Right renal cortex interstitium (tissue), 3 donors: ENCODE measurements around the gene EPHB3. TPM values are rescaled to one million over a fixed set of nuclear protein-coding genes. Genes with fewer than 3 reads are reported as not detected.

Experiments
- DNase-seq, 3 donors: peaks; one replicate each; pipeline ENCODE4 v3.0.0-alpha.2; 2013; ENCODE audit warnings: low read depth in 3 of 3, low spot score in 2 of 3
- polyA plus RNA-seq, 3 donors: library from polyadenylated mRNA; unstranded; fragments of 120-200 nt; gene quantifications; one replicate each; pipeline ENCODE4 v1.2.1, GENCODE V29; 2013; ENCODE audit not compliant: insufficient read length in 3 of 3

Gene EPHB3
- polyA plus RNA-seq, 3 donors, result 25.8 to 29.2 (median 26.2) TPM

GRCh38 chr3:184577546-184577945, 16.0 kb downstream of the EPHB3 start:
- no peak for DNase-seq

- DNase-seq, result no peak
Observed at GRCh38 chr3:184578218-184578617, 16.6 kb downstream of the EPHB3 start.

GRCh38 chr3:184578822-184579221, 17.2 kb downstream of the EPHB3 start:
- no peak for DNase-seq

DNA sequence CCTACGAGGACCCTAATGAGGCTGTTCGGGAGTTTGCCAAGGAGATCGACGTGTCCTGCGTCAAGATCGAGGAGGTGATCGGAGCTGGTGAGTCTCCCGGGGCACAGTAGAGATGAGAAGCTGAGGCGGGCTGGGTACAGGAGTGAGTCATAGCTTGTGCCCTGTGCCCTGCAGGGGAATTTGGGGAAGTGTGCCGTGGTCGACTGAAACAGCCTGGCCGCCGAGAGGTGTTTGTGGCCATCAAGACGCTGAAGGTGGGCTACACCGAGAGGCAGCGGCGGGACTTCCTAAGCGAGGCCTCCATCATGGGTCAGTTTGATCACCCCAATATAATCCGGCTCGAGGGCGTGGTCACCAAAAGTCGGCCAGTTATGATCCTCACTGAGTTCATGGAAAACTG, 17.9 kb downstream of the EPHB3 start:
- no peak for DNase-seq

GRCh38 chr3:184580376-184580775, 18.8 kb downstream of the EPHB3 start:
- no peak for DNase-seq

GRCh38 chr3:184581331-184581855, 19.8 kb downstream of the EPHB3 start:
- no peak for DNase-seq

DNA sequence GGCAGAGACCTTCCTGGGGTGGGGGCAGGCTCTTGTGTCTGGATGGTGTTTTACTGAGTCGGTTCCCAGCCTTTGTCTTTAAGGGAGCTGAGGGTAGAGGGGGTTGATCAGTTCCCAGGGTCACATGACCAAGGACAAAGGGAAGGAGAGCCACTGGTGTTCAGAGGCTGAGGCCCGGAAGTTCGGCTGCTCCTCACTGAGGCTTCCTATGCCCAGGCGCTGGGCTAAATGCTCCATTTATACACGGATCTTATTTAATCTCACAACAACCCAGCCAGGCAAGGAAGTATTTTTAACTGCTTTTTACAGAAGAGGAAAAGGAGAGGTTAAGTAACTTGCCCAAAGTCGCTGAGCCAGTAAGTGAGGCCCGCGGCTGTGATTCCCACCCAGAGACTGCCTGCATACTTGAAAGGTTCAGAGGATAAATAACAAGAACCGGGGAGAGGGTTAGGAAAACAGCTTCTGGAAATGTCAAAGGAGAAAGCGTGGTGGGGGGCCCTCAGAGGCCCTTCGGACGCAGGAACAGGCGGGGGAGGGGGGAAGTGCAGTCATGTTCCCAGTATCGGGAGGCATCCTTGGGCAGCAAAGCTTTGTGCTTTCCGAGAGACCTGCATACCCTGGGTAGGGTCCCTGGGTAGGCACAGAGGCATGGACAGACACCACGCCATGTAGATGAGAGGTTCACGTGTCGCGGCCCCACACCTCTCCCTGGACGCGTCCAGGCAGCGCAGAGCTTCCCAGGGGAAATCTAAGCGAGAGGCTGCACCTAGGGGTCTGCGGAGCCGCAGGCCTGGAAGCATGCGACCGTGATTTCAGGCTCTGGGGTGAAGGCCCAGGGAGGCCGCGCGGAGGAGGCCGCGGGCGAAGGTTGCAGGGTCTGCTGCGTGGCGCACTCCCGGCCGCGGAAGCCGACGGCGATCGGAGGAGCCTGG, 21.3 kb downstream of the EPHB3 start:
- no peak for DNase-seq

DNA sequence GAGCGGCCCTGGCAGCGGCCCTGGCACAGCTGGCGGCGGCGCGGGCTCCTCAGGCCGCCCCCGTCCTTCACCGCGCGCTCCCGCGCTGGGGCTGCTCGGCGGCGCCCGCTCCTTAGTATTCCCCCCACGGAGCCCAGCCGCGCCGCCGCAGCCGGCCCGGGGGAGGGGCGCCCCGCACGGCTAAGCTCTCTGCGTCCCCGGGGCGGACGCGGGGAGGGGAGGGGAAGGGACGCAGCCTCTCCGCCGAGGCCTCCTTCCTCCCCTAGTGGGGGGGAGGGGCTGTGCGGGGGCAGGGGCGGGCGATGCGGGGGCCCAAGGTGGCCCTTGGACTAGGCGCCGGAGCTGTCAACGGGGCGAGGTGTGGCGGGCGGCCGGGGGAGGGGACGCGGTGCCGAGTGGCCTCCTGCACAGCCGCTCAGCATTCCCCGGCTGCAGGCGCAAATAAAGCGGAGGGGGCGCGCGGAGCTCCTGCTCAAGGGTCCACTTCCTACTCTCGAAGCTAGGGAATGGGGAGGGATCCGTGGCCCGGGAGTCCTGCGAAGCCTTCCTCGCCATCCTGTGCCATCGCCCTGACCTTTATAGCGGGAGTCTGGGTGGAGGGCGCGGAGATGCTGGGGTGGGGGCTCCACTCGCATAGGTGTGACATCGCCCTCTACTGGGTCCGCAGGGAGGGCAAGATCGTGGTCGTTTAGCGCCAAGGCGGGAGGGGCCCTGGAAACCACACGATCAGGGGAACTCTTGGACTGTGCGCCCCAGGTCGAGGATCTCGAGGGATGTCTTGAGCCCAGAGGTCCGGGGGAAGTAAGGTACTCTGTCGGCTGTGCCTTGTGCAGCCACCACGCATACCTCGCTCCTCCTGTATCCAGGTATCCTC, 22.2 kb downstream of the EPHB3 start:
- no peak for DNase-seq

- DNase-seq, result no peak
Observed at GRCh38 chr3:184584464-184584891, 22.9 kb downstream of the EPHB3 start.

- DNase-seq, result no peak
Observed at GRCh38 chr3:184585545-184585944, 24.0 kb downstream of the EPHB3 start.

- DNase-seq, result no peak
Observed at GRCh38 chr3:184586851-184587250, 25.3 kb downstream of the EPHB3 start.

- no peak for DNase-seq
Observed at GRCh38 chr3:184588776-184589175, 27.2 kb downstream of the EPHB3 start.

DNA sequence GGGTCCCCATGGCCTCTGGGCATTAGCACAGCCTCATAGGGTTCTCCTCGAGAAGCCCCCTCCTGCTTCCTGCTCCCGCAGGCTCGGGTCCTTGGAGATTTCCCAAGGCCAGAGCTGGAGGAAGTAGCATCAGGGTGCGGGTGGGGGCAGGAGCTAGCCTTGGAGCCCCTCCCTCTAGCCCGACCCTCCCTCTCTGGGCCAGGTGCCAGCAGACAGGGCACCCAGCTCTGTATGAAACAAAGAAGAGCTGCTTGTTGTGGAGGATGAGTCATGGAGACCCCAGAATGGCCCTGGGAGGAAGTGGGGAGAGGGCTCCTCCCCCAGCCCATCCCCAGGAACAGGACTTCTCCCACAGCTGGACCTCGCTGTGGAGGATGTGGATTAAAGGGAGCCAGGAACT, 29.2 kb downstream of the EPHB3 start:
- no peak for DNase-seq

GRCh38 chr3:184591789-184592188, 30.2 kb downstream of the EPHB3 start:
- DNase-seq, result no peak

DNA sequence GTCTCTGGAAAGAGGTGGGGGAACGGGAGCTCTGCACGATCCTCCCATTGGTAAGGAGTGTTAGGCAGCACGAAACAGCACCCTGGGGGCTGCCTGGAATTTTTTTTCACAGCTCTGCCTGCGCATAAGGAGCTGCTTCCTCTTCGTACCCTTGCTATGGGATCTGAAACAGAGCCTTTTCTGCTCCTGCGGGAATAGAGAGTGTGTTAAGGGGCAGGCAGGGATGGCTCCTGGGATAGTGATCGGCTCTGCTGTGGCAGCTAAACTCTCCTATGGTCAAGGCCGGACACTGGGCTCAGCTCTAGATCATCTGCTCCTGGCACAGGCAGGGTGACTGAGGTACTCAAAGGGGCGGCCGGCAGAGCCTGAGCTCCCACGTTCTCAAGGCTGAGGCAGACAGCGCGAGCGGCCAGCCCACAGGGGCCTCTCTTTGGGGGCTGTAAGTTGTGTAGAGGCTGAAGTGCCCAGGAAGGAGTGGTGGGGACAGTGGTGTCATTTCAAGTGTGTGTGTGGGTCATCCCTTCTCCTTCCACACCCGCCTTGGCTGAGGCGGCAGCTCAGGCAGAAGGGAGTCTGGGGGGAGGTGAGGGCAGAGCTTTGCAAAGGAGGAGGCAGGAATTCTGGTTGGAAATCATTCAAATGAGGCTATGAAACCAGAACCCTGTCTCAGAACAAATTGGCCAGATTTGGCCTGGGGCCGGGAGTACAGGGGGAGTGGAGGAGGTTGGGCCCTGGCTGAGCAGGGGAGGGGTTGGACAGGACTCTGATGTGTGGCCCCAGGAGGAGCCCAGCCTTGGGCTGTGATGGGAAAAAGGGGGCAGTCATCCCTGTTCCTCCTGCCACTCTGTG, 31.0 kb downstream of the EPHB3 start:
- no peak for DNase-seq

DNA sequence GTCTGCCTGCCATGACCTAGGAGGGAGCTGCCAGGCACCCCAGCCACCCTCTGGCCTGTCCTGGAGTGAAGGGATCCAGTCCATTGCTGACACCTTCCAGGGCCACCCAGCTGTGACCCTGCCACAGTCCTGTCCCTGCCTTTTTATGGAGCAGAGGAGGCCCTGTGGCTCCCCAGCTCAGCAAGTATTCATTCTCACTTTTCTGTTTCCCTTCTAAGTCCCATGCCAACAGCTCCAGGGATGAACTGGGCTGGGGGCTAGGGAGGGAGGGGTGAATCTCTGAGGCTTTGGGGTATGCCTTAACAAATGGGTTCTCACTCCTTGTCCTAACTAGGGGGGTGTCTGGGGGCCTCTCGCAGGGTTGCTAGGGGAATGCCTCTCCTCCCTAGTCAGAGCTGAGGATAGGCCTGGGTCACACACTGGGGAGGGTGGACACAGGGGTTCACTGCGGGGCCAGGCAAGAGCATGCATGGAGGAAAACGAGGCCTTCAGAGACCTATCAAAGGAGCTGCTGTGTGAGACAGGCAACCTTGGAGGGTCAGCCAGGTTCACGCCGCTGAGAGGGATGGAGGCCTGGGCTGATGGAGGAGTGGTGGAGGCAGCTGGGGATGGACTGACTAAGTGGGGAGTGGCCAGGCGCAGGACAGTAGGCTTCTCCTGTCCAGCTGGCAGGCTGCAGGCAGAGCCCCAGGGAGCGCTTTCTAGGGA, 31.8 kb downstream of the EPHB3 start:
- DNase-seq, result no peak

GRCh38 chr3:184593928-184594303, 32.3 kb downstream of the EPHB3 start:
- no peak for DNase-seq

DNA sequence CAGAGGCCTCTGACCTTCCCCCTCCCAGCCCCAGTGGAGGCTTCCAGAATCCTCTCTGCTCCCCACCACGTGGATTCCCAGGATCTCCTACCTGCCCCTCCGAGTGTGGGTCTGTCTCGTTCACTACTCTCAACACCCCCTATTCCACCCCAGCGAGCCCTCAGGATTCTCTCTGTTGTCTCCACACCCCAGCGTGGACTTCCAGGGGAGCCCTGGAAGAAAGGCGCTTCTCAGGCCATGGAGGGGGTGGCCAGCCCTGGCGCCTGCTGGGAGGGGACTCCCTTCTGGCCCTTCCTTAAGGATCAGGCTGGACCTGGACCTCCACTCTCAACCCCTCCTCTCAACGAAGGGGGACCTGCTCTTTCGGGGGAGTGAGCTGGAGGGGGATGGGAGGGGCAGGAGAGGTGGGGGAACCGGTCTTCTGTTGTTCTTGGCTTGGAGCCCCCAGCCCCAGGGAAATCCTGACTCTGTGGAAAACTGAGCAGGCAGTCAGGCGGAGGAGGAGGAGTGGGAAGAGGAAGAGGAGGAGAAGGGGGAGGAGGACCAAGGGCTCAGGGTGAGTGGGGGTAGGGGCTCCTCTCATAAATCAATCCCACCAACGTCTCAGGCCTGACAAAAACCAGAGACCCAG, 32.9 kb downstream of the EPHB3 start:
- no peak for DNase-seq

DNA sequence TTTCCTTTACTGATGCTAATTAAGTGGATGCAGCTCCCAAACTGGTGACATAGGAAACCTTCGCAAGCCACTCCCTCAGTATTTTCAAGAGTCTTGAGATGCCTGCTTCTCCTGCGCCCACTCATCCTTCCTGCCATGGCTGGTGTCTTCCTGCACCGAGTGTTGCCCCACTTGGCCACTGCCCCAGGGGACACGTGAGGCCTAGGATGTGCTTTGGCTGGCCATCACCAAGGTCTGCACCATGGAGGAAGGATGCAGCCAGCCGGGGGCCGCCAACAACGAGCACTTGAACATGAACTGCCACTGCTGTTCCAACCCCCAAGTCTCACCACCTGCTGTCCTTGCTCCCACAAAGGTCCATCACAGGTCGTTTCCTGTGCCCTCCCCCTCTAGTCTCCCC, 34.1 kb downstream of the EPHB3 start:
- DNase-seq, result no peak
